IMR-90 (cell line): ENCODE results near the gene VPS8.

Source experiments
- BHLHE40 ChIP-seq: fragments of 150-350 bp; IDR thresholded peaks from 2 replicates; pipeline ENCODE4 v1.6.1; 2016; ENCODE audit warnings: mild to moderate bottlenecking, low read depth, low read length
- CEBPB ChIP-seq: IDR thresholded peaks from 2 replicates; pipeline ENCODE4 v1.6.1; 2012; ENCODE audit warnings: low read depth, low read length, improper control_type of control experiment
- CHD1 ChIP-seq: IDR thresholded peaks from 2 replicates; pipeline ENCODE4 v1.6.1; 2012; ENCODE audit warnings: low read depth, low read length, improper control_type of control experiment
- CTCF ChIP-seq: conservative IDR thresholded peaks from 2 replicates; pipeline ENCODE4 v1.5.1; 2012; ENCODE audit warnings: mild to moderate bottlenecking, low read depth, low read length, improper control_type of control experiment
- FOS ChIP-seq: fragments of 150-350 bp; IDR thresholded peaks from 2 replicates; pipeline ENCODE4 v1.6.1; 2016; ENCODE audit warnings: low read depth, low read length
- MAFK ChIP-seq: IDR thresholded peaks from 2 replicates; pipeline ENCODE4 v1.6.1; 2012; ENCODE audit warnings: low read depth, low read length, improper control_type of control experiment
- MAZ ChIP-seq: IDR thresholded peaks from 2 replicates; pipeline ENCODE4 v1.6.1; 2012; ENCODE audit warnings: low read depth, mild to moderate bottlenecking, low read length, improper control_type of control experiment, moderate library complexity, borderline replicate concordance
- MXI1 ChIP-seq: IDR thresholded peaks from 2 replicates; pipeline ENCODE4 v1.6.1; 2012; ENCODE audit warnings: low read depth, mild to moderate bottlenecking, low read length, moderate library complexity, borderline replicate concordance
- NFE2L2 ChIP-seq: fragments of 150-350 bp; IDR thresholded peaks from 2 replicates; pipeline ENCODE4 v1.6.1; 2016; ENCODE audit warnings: low read depth, mild to moderate bottlenecking, low read length
- POLR2A ChIP-seq: IDR thresholded peaks from 2 replicates; pipeline ENCODE4 v1.6.1; 2012; ENCODE audit warnings: mild to moderate bottlenecking, low read depth, low read length
- RAD21 ChIP-seq: IDR thresholded peaks from 2 replicates; pipeline ENCODE4 v1.6.1; 2012; ENCODE audit warnings: low read length, improper control_type of control experiment
- RFX5 ChIP-seq: IDR thresholded peaks from 2 replicates; pipeline ENCODE4 v1.8.0; 2012; ENCODE audit warnings: low read depth, mild to moderate bottlenecking, low read length, moderate library complexity
- SMC3 ChIP-seq: fragments of 150-350 bp; IDR thresholded peaks from 2 replicates; pipeline ENCODE4 v1.6.1; 2016; ENCODE audit warnings: low read depth, mild to moderate bottlenecking, antibody characterized with exemption, low read length, moderate library complexity
- USF2 ChIP-seq: fragments of 150-350 bp; IDR thresholded peaks from 2 replicates; pipeline ENCODE4 v1.6.1; 2017; ENCODE audit warnings: mild to moderate bottlenecking, antibody characterized with exemption, low read length, low read depth

- no peak for TF ChIP-seq FOS
- TF ChIP-seq RAD21: no peak
- TF ChIP-seq CEBPB: no peak
- TF ChIP-seq CTCF: no peak
- no peak for TF ChIP-seq SMC3
- TF ChIP-seq POLR2A: no peak
- no peak for TF ChIP-seq MXI1
- TF ChIP-seq CHD1: no peak
- TF ChIP-seq NFE2L2: no peak
- no peak for TF ChIP-seq MAFK
- no peak for TF ChIP-seq RFX5
- TF ChIP-seq BHLHE40: no peak
- no peak for TF ChIP-seq MAZ
- TF ChIP-seq USF2: no peak
Measured at GRCh38 chr3:184857099-184857498, 45.1 kb downstream of the VPS8 start.
